DND-41 (cell line): ENCODE measurements around the gene SRRM3.

ENCODE experiments used
- ATAC-seq: fragments of 200-7000 bp; cut with Tn5 transposase; 3 replicates; pipeline ENCODE4 v1.9.1; 2021; ENCODE audit warnings: low read depth; ENCODE audit not compliant: insufficient read depth
- DNase-seq: peaks from one replicate; pipeline ENCODE4 v3.0.0-alpha.2; 2020
- H2AFZ ChIP-seq: 2 replicates; pipeline ENCODE4 v1.6.0; 2012; ENCODE audit warnings: low read depth, low read length
- H3K27ac ChIP-seq: 2 replicates; pipeline ENCODE4 v1.5.1; 2012; ENCODE audit warnings: low read length, inconsistent platforms
- H3K27me3 ChIP-seq: fragments of 200-600 bp; sonication (generic); 2 replicates; pipeline ENCODE4 v1.6.0; 2012; ENCODE audit warnings: low read length, mild to moderate bottlenecking, inconsistent platforms; ENCODE audit not compliant: insufficient read depth, poor library complexity
- H3K36me3 ChIP-seq: 2 replicates; pipeline ENCODE4 v1.5.1; 2012; ENCODE audit warnings: low read length, inconsistent platforms; ENCODE audit not compliant: insufficient read depth
- H3K4me1 ChIP-seq: 2 replicates; pipeline ENCODE4 v1.5.1; 2012; ENCODE audit warnings: mild to moderate bottlenecking, low read length; ENCODE audit not compliant: insufficient read depth
- H3K4me2 ChIP-seq: 2 replicates; pipeline ENCODE4 v1.6.0; 2012; ENCODE audit warnings: mild to moderate bottlenecking, moderate library complexity, low read length, inconsistent platforms; ENCODE audit not compliant: insufficient read depth
- H3K4me3 ChIP-seq, 2 experiments: fragments of 200-600 bp in 1 of 2; shearing (Covaris generic) in 1 of 2; 2 replicates each; pipeline ENCODE4 v1.5.1; 2012 to 2016; ENCODE audit warnings: inconsistent platforms in 2 of 2, low read length in 2 of 2, mild to moderate bottlenecking in 2 of 2, low read depth in 1 of 2, moderate library complexity in 1 of 2
- H3K79me2 ChIP-seq: 2 replicates; pipeline ENCODE4 v1.6.0; 2012; ENCODE audit warnings: low read length, inconsistent platforms; ENCODE audit not compliant: insufficient read depth
- H3K9ac ChIP-seq: 2 replicates; pipeline ENCODE4 v1.6.0; 2012; ENCODE audit warnings: low read depth, mild to moderate bottlenecking, inconsistent platforms, low read length, moderate library complexity
- H3K9me3 ChIP-seq: 2 replicates; pipeline ENCODE4 v1.5.1; 2012; ENCODE audit warnings: low read length, moderate library complexity, mild to moderate bottlenecking, inconsistent platforms; ENCODE audit not compliant: insufficient read depth, severe bottlenecking
- H4K20me1 ChIP-seq: 2 replicates; pipeline ENCODE4 v1.6.0; 2012; ENCODE audit warnings: low read length; ENCODE audit not compliant: insufficient read depth
- EZH2 ChIP-seq: IDR thresholded peaks from 3 replicates; pipeline ENCODE4 v1.6.1; 2012; ENCODE audit warnings: borderline replicate concordance, low read depth, mild to moderate bottlenecking, moderate library complexity, low read length, inconsistent platforms; ENCODE audit not compliant: severe bottlenecking
- TF ChIP-seq, protein P1 (sequence below): IDR thresholded peaks from 2 replicates; pipeline ENCODE4 v1.5.1; 2012; ENCODE audit warnings: borderline replicate concordance, low read length, moderate library complexity, mild to moderate bottlenecking; ENCODE audit not compliant: poor library complexity, severe bottlenecking; ENCODE audit errors: extremely low read depth

Gene SRRM3

GRCh38 chr7:76318488-76319353 lies 117.0 kb downstream of the SRRM3 start:
- H3K36me3 ChIP-seq = peaks cover 8% of the 10 kb centered on the region
- peak overlapping the region; percentile 84 for H3K4me2 ChIP-seq
- H4K20me1 ChIP-seq = peaks cover 5% of the 10 kb centered on the region; the same call in 1 of the 2 replicates
- H3K4me1 ChIP-seq = peaks cover 26% of the 10 kb centered on the region
- TF ChIP-seq EZH2 = no peak
- TF ChIP-seq, protein P1, sequence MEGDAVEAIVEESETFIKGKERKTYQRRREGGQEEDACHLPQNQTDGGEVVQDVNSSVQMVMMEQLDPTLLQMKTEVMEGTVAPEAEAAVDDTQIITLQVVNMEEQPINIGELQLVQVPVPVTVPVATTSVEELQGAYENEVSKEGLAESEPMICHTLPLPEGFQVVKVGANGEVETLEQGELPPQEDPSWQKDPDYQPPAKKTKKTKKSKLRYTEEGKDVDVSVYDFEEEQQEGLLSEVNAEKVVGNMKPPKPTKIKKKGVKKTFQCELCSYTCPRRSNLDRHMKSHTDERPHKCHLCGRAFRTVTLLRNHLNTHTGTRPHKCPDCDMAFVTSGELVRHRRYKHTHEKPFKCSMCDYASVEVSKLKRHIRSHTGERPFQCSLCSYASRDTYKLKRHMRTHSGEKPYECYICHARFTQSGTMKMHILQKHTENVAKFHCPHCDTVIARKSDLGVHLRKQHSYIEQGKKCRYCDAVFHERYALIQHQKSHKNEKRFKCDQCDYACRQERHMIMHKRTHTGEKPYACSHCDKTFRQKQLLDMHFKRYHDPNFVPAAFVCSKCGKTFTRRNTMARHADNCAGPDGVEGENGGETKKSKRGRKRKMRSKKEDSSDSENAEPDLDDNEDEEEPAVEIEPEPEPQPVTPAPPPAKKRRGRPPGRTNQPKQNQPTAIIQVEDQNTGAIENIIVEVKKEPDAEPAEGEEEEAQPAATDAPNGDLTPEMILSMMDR = peak; percentile 56
- H3K27me3 ChIP-seq = no peaks in the 10 kb centered on the region
- H2AFZ ChIP-seq = peak overlapping the region; percentile 91
- H3K27ac ChIP-seq = peak overlapping the region; percentile 91
- ATAC-seq (peak; percentile 23), DNase-seq (peak; percentile 55)
- H3K79me2 ChIP-seq = peaks cover 12% of the 10 kb centered on the region
- peak overlapping the region; percentile 90 for H3K9ac ChIP-seq
- peak overlapping the region; percentile 51 to 87 for H3K4me3 ChIP-seq
- H3K9me3 ChIP-seq = no peaks in the 10 kb centered on the region

DNA sequence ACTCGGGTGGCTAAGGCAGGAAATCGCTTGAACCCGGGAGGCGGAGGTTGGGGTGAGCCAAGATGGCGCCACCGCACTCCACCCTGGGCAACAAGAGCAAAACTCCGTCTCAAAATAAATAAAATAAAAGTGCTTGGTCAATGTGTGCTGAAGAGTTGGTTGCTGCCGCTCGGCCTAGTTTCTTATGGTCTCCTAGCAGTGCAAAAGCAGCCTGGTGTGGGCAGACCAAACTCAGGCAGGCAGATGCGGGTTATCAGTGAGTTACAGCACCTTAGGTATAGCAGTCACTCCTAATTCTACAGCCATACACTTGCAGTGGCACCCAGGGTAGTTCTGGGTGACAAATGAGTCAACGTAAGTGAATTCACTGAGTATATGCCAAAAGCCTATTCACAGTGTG lies 123.4 kb downstream of the SRRM3 start:
- no peak overlapping the region for H2AFZ ChIP-seq
- no peak for DNase-seq
- peaks cover 60% of the 10 kb centered on the region for H3K36me3 ChIP-seq
- H3K9me3 ChIP-seq = no peaks in the 10 kb centered on the region
- H3K4me2 ChIP-seq = no peak overlapping the region
- ATAC-seq = no peak
- no peak overlapping the region for H3K27ac ChIP-seq
- TF ChIP-seq EZH2 = no peak
- TF ChIP-seq, protein P1 = no peak
- no peak overlapping the region for H3K9ac ChIP-seq
- H3K27me3 ChIP-seq = no peaks in the 10 kb centered on the region
- H3K4me3 ChIP-seq = no peak overlapping the region
- H4K20me1 ChIP-seq = peaks cover 44% of the 10 kb centered on the region
- peaks cover 46% of the 10 kb centered on the region for H3K79me2 ChIP-seq
- H3K4me1 ChIP-seq = peaks cover 12% of the 10 kb centered on the region

DNA sequence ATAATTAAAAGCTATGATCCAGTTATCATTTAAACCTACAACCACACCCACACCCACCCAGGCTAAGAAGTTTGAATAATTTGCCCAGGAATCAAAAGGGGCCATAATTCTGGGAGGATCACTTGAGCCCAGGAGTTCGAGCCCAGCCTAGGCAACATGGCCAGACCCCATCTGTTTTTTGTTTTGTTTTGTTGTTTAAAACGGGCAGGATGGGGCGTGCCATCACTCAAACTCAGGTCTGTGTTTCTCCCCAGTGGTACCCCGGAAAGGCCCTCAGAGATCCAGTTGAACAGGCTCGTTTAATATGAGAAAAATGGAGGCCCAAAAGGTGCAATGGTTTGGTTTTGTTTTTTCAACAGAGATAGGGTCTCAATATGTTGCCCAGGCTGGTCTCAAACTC lies 124.1 kb downstream of the SRRM3 start:
- H3K9ac ChIP-seq = no peak overlapping the region
- H3K9me3 ChIP-seq = no peaks in the 10 kb centered on the region
- H4K20me1 ChIP-seq = peaks cover 51% of the 10 kb centered on the region
- H2AFZ ChIP-seq = no peak overlapping the region
- H3K4me1 ChIP-seq = peaks cover 12% of the 10 kb centered on the region
- peaks cover 67% of the 10 kb centered on the region for H3K36me3 ChIP-seq
- ATAC-seq (no peak), DNase-seq (no peak)
- H3K27ac ChIP-seq = no peak overlapping the region
- no peaks in the 10 kb centered on the region for H3K27me3 ChIP-seq
- peaks cover 53% of the 10 kb centered on the region for H3K79me2 ChIP-seq
- no peak overlapping the region for H3K4me2 ChIP-seq
- no peak for TF ChIP-seq EZH2
- TF ChIP-seq, protein P1 = no peak
- no peak overlapping the region for H3K4me3 ChIP-seq
